SK-N-MC (cell line): ENCODE measurements around the gene SPATA25.

Experiments
- EZH2 ChIP-seq: fragments of 200-600 bp; sonication (generic); IDR thresholded peaks from one replicate; pipeline ENCODE4 v1.6.1; 2017; ENCODE audit warnings: antibody characterized with exemption
- POLR2AphosphoS5 ChIP-seq: IDR thresholded peaks from 2 replicates; pipeline ENCODE4 v1.6.1; 2012; ENCODE audit warnings: mild to moderate bottlenecking, low read depth, low read length, borderline replicate concordance

GRCh38 chr20:45886590-45887345, 654 bp downstream of the SPATA25 start:
- TF ChIP-seq EZH2 (no peak), POLR2AphosphoS5 (0 out of 2 replicates have a peak, but pooled peaks have one; percentile 25)
